NCI-H2227 treated with DMSO at 0.1 percent for 48 hours (cell line): ENCODE results near the gene REEP3.
"Not testable (repeated sequence)": the region's sequence is repeated elsewhere in the genome, so short reads cannot be mapped to it uniquely, and the experiment has no call there.

Source experiments
- DNase-seq: peaks from one replicate; lab custom pipeline; 2025; lab: John Stamatoyannopoulos, UW

Gene REEP3, protein sequence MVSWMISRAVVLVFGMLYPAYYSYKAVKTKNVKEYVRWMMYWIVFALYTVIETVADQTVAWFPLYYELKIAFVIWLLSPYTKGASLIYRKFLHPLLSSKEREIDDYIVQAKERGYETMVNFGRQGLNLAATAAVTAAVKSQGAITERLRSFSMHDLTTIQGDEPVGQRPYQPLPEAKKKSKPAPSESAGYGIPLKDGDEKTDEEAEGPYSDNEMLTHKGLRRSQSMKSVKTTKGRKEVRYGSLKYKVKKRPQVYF

DNA sequence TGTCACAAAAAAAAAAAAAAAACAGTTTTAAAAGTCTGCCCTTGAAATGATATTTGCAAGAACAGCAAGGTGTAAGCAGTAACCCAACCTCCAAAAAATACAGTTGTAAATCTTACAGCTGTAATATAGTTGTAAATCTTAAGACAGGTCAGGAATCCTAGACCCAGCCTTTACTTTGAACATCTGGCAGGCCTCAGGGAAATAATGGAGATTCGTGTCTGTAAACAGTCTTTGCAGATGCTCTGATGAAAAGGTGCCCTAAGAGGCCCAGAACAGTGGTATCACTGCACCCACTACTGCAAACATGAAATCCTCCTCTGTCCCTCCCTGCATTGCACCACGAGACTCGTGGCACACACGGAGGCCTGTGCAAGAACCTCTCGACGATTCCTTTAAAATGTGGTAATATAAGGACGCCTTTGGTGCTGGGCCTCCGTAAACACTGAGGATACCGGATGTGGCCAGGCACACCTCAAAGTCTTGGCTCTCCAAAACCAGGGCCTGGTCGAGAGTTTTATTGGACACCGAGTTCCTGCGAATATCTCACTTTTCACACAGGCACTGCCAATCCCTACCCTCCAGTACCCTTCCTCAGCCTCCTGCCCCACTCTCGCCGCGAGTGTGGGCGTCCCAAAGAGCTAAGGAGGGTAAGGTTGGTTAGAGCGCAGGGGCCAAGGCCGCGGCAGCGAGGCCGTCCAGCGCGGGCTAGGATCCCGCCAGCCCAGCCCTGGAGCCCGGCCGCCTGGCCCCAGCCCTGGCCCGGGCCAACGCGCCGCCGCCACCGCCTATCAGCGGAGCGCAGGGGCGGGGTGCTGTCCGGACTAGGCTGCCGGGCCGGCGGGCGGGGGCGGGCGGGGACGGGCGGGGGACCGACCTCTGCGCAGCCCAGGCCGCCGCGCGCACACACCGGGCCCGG lies at the start of gene REEP3:
TSS of gene REEP3 (plus strand) at position 902 of the 916 bp plus-strand sequence. CDS start 145 bp downstream, outside the sequence.
- no peak for DNase-seq

DNA sequence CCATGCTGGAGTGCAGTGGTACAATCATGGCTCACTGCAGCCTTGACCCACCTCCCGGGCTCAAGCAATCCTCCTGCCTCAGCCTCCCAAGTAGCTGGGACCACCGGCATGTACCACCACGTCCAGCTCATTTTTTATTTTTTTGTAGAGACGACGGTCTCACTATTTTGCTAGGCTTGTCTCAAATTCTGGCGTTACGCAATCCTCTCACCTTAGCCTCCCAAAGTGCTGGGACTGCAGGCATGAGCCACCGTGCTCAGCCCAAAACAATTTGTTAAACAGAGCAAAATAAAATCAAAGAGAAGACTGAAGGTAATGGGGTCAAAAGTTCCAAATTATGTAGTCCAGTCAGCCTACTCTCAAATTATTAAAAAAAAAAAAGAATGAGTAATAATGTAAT lies 46.7 kb upstream of the REEP3 start:
- no peak for DNase-seq

DNA sequence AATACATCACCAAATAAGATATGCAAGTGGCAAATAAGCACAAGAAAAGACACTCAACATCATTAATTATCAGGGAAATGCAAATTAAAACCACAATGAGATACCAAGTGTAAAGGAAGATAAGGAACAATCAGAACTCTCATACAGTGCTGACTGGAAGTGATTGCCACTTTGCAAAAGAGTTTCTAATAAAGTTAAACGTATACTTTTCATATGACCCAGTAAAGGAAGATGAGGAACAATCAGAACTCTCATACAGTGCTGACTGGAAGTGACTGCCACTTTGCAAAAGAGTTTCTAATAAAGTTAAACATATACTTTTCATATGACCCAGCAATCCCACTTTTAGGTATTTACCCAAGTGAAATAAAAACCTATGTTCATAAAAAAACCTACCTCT lies 43.3 kb upstream of the REEP3 start:
- DNase-seq = no peak

DNA sequence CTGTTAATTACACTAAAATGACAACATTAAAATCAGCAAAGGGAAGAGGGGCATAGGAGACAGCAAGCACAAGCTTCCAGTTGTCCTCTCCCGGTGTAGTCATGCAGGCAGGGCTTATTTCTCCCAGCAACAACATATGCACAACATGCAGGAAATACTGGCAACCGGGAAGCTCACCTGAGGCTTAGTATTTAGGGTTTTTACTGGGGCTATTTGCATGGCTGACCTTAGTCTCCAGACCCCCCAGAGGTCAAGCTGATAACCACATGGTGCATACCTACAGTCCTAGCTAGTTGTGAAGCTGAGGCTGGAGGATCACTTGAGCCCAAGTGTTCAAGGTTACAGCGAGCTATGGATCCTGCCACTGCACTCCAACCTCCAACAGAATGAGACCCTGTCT lies 42.6 kb upstream of the REEP3 start:
- DNase-seq = no peak

DNA sequence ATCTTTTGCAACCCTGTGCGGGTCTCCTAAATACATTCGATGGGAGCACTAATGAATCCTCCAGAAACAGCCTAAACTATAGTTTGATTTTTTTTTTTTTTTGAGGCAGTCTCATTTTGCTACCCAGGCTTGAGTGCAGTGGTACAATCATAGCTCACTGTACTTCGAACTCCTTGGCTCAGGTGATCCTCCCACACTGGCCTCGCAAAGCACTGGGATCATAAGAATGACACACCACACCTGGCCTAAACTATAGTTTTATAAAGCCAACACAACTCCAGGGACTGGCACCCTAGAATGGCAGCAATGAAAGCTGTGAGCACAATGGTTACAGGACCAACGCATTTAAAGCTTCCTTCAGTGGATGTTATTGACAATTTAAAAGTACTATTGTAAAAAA lies 41.0 kb upstream of the REEP3 start:
- no peak for DNase-seq

DNA sequence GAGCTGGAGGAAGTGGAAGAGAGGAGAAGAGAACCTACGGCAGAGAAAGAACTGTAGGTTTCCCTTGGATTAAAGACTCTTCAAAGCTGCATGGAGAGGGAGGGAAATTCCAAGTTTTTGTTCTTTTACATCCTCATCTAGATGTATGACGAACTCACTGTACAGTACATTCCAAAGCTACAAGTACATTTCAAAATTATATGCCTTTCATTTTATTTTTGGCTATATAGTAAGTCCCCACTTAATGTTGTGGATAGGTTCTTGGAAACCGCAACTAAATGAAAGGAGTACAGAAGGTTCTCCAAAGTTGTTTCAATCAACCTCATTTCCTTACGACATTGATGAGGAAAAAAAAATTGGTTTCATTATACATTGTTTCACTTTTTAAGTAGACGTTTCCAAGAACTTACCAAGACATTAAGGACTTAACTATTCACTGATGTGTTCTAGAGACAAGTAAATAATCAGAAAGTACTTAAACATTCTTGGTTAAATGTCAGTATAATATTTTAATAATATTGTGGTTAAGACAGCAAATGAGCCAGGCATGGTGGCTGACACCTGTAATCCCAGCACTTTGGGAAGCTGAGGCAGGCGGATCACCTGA lies 39.3 kb upstream of the REEP3 start:
- no peak for DNase-seq

DNA sequence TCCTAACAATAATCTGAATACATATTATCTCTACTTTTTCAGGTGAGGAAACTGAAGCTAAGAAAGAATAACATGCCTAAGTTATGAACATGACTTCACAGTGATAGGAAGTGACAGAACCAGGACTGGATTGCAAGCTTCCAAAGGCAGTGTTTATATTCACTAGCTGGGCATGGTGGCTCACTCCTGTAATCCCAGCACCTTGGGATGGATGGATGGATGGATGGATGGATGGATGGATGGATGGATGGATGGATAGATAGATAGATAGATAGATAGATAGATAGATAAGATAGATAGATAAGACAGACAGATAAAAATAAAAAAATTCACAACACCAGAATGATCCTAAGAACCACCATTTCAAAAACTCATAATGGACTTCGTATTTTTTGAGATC lies 37.2 kb upstream of the REEP3 start:
- no peak for DNase-seq

DNA sequence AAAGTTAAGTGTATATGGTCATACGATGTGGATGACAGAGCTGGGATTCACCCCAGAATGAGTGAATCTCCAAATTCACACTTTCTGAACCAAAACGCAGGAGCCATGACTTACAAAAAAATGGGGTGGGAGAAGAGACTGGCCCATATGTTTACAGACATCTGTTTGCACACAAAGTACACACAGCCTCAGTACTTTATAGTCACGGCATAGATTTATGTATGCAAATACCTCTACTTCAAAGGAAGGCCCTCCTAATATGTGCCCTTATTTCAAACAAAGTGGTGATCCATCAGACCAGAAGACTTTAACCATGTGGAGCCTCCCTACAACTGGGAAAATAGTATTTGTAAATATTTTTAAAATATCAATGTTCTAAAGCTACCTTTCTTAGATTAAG lies 33.2 kb upstream of the REEP3 start:
- DNase-seq = no peak

DNA sequence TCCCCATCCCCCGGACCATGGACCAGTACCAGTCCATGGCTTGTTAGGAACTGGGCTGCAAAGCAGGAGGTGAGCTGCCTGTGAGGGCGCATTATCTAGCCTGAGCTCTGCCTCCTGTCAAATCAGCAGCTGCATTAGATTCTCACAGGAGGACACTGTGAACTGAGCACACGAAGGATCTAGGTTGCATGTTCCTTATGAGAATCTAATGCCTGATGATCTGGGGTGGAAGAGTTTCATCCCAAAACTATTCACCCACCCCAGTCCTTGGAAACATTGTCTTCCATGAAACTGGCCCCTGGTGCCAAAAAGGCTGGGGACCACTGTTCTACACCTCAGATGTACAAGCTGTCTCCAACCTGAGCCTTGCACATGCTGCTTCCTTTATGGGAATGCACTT lies 31.4 kb upstream of the REEP3 start:
- DNase-seq = no peak

DNA sequence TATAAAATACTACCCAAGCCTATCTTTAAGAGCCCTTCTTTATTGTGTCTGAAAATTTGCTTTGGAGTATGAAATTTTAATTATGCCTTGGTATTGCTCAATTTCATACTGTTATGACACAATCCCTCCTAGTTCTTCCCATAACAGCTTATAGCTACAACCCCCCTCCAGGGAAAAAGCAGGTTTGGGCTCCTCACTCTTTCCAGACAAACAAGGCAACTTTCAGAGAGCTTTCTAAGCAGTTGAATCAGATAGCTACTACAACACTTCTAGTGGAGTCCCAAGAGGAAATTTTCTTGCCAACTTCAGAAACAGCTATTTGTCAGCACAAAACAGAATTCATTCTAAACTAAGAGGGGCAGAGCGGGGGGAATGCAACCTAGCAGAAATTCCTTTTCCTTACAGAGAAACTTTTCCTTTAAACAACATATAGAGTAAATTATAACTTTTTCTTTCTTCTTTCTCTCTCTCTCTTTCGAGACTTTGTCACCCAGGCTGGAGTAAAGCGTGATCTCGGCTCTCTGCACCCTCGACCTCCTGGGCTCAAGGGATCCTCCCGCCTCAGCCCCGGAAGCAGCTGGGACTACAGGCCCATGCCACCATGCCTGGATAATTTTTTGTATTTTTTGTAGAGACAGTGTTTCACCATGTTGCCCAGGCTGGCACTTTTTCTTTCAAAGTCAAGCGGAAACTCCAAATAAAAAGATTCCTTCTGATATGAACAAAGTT lies 29.4 kb upstream of the REEP3 start:
- DNase-seq = no peak

DNA sequence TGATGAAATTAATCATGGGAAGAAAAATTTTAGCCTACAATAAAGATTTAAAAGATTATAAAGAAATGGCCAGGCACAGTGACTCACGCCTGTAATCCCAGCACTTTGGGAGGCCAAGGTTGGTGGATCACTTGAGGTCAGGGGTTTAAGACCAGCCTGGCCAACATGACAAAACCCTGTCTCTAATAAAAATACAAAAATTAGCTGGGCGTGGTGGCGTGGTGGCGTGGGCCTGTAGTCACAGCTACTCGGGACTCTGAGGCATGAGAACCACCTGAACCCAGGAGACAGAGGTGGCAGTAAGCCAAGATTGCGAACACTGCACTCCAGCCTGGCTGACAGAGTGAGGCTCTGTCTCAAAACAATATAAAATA lies 28.9 kb upstream of the REEP3 start:
- DNase-seq = not testable (repeated sequence)

DNA sequence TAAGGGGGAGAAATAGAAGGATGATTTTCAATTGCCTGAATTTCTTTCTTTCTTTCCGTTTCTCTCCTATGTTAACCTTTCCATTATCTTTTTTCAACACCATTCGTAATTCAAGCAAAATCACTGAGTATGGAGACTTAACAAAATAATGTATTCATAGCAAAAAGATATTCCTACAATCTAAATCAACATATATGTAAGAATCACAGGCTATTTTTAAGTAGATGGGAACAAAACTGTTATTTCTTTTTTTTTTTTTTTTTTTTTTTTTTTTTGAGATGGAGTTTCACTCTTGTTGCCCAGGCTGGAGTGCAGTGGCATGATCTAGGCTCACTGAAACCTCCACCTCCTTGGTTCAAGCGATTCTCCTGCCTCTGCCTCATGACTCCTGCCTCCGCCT lies 28.2 kb upstream of the REEP3 start:
- DNase-seq = no peak

DNA sequence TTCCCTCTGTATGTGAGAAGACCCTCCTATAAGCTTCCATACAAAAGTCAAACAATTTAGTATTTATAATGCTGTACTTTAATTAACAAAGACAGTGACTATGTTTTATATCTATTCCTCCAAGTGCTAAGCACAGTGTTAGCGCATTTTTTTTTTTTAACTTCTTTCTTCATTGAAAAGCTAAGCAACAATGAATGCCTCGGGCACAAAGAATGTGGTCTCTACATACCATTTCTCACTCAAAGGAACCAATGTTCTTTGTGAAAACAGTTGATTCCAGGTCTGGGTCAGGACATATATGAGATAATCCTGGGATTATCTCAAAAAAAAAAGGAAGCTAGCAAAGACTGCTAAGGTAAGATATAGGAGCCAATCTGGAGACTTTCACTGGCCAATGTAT lies 26.2 kb upstream of the REEP3 start:
- no peak for DNase-seq

DNA sequence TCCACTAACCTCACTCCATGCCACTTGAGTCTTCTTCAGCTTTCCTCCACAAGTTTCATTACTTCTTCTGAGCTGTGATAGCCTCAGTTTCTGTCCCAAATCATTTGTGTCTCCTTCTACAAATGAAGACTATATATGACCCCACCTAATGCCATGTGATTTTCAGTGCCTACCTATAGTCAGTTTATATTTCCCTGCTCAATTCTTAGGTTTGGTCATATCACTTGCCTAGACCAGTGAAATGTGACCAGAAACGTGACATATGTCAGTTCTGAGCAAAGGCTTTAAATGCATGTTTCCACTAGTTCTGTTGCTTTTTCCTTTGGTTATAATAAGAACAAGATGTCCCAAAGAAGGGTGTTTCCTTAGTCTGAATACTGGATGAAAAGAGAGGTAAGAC lies 24.6 kb upstream of the REEP3 start:
- no peak for DNase-seq

DNA sequence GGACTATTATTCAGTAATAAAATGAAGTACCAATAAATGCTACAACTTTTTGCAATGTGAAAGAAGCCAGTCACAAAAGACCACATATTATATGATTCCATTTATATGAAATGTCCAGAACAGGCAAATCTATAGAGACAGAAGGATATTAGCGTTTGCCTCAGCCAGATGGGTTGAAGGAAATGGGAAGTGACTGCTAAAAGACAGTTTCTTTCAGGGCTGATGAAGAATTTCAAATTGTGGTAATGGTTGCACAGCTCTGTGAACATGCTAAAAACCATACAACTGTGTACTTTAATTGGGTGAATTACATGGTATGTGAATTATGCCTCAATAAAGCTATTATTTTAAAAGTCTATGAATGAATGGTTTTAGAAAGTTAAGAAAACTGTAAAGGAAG lies 23.9 kb upstream of the REEP3 start:
- DNase-seq = no peak

DNA sequence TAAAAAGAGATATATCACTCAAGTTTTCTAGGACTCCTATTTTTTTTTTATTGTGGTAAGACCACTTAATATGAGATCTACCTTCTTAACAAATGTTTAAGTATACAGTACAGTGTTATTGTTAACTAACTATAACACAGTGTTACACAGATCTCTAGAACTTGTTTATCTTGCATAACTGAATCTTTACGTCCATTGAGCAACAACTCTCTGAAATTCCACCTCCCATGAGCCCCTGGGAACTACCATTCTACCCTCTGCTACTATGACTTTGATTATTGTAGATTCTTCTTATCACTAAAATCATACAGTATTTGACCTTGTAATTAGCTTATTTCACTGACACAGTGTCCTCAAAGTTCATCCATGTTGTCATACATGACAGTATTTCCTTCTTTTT lies 22.5 kb upstream of the REEP3 start:
- no peak for DNase-seq

DNA sequence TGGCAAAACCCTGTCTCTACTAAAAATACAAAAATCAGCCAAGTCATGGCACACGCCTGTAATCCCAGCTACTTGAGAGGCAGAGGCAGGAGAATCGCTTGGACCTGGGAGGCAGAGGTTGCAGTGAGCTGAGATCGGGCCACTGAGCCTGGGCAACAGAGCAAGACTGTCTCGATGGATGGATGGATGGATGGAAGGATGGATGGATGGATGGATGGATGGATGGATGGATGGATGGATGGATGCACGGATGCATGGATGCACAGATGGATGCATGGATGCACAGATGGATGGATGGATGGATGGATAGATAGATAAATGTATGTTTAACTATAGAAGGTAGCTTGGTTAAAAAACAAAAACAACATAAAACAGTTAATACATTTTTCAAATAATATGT lies 20.6 kb upstream of the REEP3 start:
- DNase-seq = not testable (repeated sequence)

DNA sequence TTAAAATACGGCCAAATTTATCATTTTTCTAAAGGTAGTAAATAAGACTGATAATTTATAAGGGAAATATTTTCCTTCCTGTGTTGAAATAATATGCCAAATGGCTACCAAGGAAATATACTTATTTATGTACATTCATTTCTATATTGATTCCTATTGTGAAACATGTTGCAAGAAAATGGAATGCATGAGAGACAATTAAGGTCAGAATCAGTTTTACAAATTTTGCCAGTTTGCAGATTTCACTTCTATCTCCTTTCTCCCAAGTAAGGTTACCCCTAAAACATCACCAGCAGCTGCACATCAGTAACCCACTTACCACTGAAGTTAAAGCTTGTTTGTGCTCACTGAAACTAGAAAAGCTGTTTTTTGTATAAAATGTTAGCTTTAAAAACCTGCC lies 19.2 kb upstream of the REEP3 start:
- DNase-seq = no peak

DNA sequence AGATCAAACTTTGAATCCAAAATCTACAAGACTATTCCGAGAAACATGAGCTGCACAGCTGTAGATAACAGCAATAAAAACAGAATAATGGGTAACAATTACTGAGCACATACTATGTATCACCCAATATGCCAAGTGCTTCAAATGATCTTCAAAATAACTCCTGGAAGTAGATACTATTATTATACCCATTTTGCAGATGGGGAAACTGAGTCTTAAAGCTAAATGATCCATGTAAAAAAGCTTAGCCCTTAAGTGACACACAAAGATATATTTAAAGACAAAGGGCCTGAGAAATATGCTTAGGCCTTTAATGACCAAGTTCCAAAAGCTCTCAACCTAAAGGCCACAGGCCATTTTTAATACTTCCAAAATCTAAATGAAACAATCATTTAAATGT lies 18.4 kb upstream of the REEP3 start:
- no peak for DNase-seq

DNA sequence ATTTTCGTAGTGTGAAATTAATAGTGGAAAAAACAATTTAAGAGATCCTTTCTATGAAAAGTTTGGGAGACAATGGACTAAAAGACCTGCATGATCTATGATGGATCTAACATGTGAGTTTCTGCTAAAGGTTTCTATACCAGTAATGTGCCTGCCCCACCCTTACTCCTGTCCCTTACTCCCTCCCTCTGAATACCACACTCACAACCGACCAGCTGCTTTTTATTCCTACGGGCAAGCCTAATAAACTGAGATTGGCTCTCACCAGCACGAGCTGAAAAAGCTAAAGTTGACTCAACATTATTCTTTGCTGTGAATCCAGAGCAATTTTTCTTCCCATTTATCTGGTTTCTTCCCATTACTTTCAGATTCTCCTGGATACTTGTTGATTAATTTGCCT lies 17.8 kb upstream of the REEP3 start:
- DNase-seq = no peak

DNA sequence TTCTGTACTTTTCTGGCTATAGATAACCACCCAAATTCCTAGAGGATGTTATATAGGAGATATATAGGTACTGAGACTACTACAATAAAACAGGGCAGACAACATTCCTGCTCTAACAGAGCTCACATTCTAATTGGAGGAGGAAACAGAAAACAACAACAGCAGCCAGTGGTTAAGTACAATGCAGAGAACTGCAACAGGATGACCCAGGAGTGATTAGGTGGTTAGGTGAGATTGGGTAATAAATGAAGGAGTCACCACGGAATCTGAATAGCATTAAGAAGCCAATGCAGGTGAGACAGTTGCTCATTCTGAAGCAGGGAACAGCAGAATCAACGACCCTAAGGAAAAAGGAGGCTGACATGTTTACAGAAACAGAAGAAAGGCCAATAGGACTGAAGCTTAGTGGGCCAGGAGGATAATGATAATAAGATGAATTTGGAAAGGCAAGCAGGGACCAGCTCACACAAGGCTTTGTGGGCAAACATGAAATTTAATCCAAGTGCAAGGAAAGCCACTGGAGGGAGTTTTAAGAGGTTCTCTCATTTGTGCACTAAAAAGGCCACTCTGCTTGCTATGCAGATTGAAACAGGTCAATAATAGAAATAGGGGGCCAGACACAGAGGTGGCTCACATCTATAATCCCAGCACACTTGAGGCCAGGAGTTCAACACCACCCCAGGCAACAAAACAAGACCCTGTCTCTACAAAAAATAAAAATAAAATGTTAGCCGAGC lies 16.9 kb upstream of the REEP3 start:
- DNase-seq = no peak

DNA sequence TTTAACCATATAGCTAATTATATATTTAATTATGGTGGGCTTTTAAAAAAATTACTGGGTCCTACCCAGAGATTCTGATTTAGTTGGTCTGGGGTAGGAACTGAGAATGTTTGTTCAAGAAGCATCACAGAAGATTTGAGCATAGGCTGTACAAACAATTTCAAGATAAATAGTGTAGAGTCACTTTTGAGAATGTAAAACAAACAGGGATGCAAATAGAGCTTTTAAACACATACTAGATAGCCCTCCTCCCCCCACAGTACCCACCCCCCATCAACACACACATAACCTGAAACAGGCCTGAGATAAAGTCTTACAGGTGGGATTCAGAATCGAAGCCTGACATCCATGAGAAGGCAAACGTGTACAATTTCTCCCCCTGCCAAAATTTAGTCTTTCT lies 15.6 kb upstream of the REEP3 start:
- no peak for DNase-seq
